ENCODE data around the gene EPAS1. TPM values are rescaled to one million over a fixed set of nuclear protein-coding genes. Genes with fewer than 3 reads are reported as not detected.

Gene EPAS1
- total RNA-seq, 1 experiment from 2014 or later, result 77.3 TPM

DNA sequence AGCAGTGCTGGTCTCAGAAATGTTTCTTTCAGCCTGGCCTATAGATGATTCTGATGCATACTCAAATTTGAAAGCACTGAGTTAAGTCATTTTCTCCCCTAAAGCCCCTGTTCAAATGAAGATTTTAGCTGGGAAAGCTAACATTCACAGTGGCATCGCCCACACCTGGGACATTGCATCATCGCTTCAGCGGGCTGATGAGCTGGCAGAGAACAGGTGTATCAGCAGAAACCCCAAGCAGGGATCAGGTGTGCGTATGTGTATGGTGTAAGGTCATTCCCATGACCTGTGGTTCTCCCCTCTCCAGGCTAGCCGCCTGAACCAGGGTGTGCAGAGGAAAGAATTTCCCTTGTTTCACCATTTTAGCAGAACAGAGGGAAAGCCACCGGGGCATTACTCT is 56.3 kb downstream of the EPAS1 start:
- Histone ChIP-seq H3K4me3 (ENCODE audit: low read depth, low read length) (no peak overlapping the region), H3K9me3 (no peaks in the 10 kb centered on the region), H3K36me3 (ENCODE audit: control insufficient read depth, insufficient read depth, low read length) (peaks cover 8% of the 10 kb centered on the region), H3K4me1 (no peaks in the 10 kb centered on the region), H3K27me3 (replicated peaks; ENCODE audit: control insufficient read depth, insufficient read depth, low read length) (no peaks in the 10 kb centered on the region)
- Mint-ChIP-seq H3K4me3 (ENCODE audit: unreplicated experiment) (no peak overlapping the region), H3K27me3 (ENCODE audit: insufficient read depth, unreplicated experiment) (no peaks in the 10 kb centered on the region), H3K4me1 (ENCODE audit: low read depth, unreplicated experiment) (no peaks in the 10 kb centered on the region), H3K27ac (ENCODE audit: unreplicated experiment) (no peak overlapping the region), H3K9me3 (ENCODE audit: unreplicated experiment) (no peaks in the 10 kb centered on the region), H3K36me3 (ENCODE audit: insufficient read depth, unreplicated experiment) (peaks cover 29% of the 10 kb centered on the region)
- ChIA-PET POLR2A (no interaction called here), CTCF (no interaction called here)
- intact Hi-C loops (cut with micrococcal nuclease; ENCODE audit: unreplicated experiment), result no loop called here
- TF ChIP-seq CTCF (IDR thresholded peaks at IDR 0.05; ENCODE audit: insufficient read depth in 1 of 2, low read depth in 1 of 2, low read length in 1 of 2, severe bottlenecking in 1 of 2, unreplicated experiment in 1 of 2), result no peak
- BruUV-seq (replicated peaks), result no TSS peak
- DNase-seq, result no peak

DNA sequence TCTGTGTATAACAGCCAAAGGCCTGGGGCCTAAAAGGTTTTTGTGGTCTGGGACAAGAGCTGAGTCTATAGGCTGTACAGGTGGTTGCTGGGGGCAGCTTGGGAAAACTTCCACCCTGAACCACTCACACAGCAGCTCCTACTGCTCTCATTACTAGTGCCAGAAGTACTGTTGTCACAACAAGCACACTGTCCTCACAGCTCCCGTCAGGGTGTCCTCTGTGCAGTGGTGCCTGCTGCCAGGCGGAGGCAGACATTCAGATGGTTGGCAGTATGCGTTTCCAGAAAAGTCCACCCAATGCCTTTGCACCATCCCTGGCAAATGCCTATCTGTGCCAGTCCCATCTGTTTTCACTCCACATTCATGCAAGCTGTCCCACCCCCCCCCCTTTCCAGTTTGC is 58.5 kb downstream of the EPAS1 start:
- CTCF ChIA-PET, result no interaction called here
- DNase-seq, result no peak
- no peak overlapping the region for H3K4me3 Mint-ChIP-seq (ENCODE audit: unreplicated experiment)

GRCh38 chr2:46356991-46357390 is 59.8 kb downstream of the EPAS1 start:
- Mint-ChIP-seq H3K27ac (ENCODE audit: unreplicated experiment) (no peak overlapping the region), H3K4me3 (ENCODE audit: unreplicated experiment) (no peak overlapping the region), H3K4me1 (ENCODE audit: low read depth, unreplicated experiment) (no peaks in the 10 kb centered on the region), H3K9me3 (ENCODE audit: unreplicated experiment) (no peaks in the 10 kb centered on the region), H3K36me3 (ENCODE audit: insufficient read depth, unreplicated experiment) (peaks cover 43% of the 10 kb centered on the region), H3K27me3 (ENCODE audit: insufficient read depth, unreplicated experiment) (no peaks in the 10 kb centered on the region)
- no peaks in the 10 kb centered on the region for H3K9me3 ChIP-seq
- intact Hi-C loops (cut with micrococcal nuclease; ENCODE audit: unreplicated experiment), result no loop called here
- ChIA-PET POLR2A (no interaction called here), CTCF (no interaction called here)
- no peaks in the 10 kb centered on the region for H3K27me3 ChIP-seq (replicated peaks; ENCODE audit: control insufficient read depth, insufficient read depth, low read length)
- no peaks in the 10 kb centered on the region for H3K4me1 ChIP-seq
- TF ChIP-seq CTCF (IDR thresholded peaks at IDR 0.05; ENCODE audit: insufficient read depth in 1 of 2, low read depth in 1 of 2, low read length in 1 of 2, severe bottlenecking in 1 of 2, unreplicated experiment in 1 of 2), result no peak
- no peak overlapping the region for H3K4me3 ChIP-seq (ENCODE audit: low read depth, low read length)
- no TSS peak for BruUV-seq (replicated peaks)
- DNase-seq, result no peak
- peaks cover 5% of the 10 kb centered on the region for H3K36me3 ChIP-seq (ENCODE audit: control insufficient read depth, insufficient read depth, low read length)

More for the DNA sequence above, 58.5 kb downstream of the EPAS1 start:
- H3K9me3 ChIP-seq, result no peaks in the 10 kb centered on the region
- H3K4me1 ChIP-seq, result no peaks in the 10 kb centered on the region
- intact Hi-C loops (cut with micrococcal nuclease; ENCODE audit: unreplicated experiment), result no loop called here
- H3K9me3 Mint-ChIP-seq (ENCODE audit: unreplicated experiment), result no peaks in the 10 kb centered on the region
- TF ChIP-seq CTCF (IDR thresholded peaks at IDR 0.05; ENCODE audit: insufficient read depth in 1 of 2, low read depth in 1 of 2, low read length in 1 of 2, severe bottlenecking in 1 of 2, unreplicated experiment in 1 of 2), result no peak
- no peak overlapping the region for H3K4me3 ChIP-seq (ENCODE audit: low read depth, low read length)
- H3K36me3 ChIP-seq (ENCODE audit: control insufficient read depth, insufficient read depth, low read length), result peaks cover 7% of the 10 kb centered on the region
- POLR2A ChIA-PET, result no interaction called here
- BruUV-seq (replicated peaks), result no TSS peak
- H3K36me3 Mint-ChIP-seq (ENCODE audit: insufficient read depth, unreplicated experiment), result peaks cover 45% of the 10 kb centered on the region
- H3K27me3 ChIP-seq (replicated peaks; ENCODE audit: control insufficient read depth, insufficient read depth, low read length), result no peaks in the 10 kb centered on the region
- H3K27me3 Mint-ChIP-seq (ENCODE audit: insufficient read depth, unreplicated experiment), result no peaks in the 10 kb centered on the region
- no peak overlapping the region for H3K27ac Mint-ChIP-seq (ENCODE audit: unreplicated experiment)
- no peaks in the 10 kb centered on the region for H3K4me1 Mint-ChIP-seq (ENCODE audit: low read depth, unreplicated experiment)
